GM06990 (cell line): ENCODE results near the gene IMPA2.

Source experiments
- DNase-seq: peaks from one replicate; pipeline ENCODE4 v3.0.0-alpha.2; 2011; ENCODE audit not compliant: insufficient read length; ENCODE audit errors: extremely low read depth
- H3K27me3 ChIP-seq: replicated peaks from 2 replicates; pipeline ENCODE4 v1.6.0; 2011; ENCODE audit warnings: low read length; ENCODE audit not compliant: control insufficient read depth, insufficient read depth
- H3K36me3 ChIP-seq: 2 replicates; pipeline ENCODE4 v1.5.1; 2011; ENCODE audit warnings: low read length; ENCODE audit not compliant: control insufficient read depth, insufficient read depth
- H3K4me3 ChIP-seq: replicated peaks from 2 replicates; pipeline ENCODE4 v1.5.1; 2011; ENCODE audit warnings: low read depth, mild to moderate bottlenecking, control low read depth, low read length
- CTCF ChIP-seq: IDR thresholded peaks from 2 replicates; pipeline ENCODE4 v1.5.1; 2011; ENCODE audit warnings: low read length, control low read depth, mild to moderate bottlenecking, inconsistent platforms; ENCODE audit not compliant: insufficient read depth, poor library complexity, severe bottlenecking

The IMPA2 gene

GRCh38 chr18:12013186-12013916, 32.0 kb downstream of the IMPA2 start:
- Histone ChIP-seq H3K27me3 (no peaks in the 10 kb centered on the region), H3K4me3 (no peak overlapping the region), H3K36me3 (no peaks in the 10 kb centered on the region)
- DNase-seq = no peak
- no peak for TF ChIP-seq CTCF

GRCh38 chr18:12014086-12014485, 32.8 kb downstream of the IMPA2 start:
- DNase-seq = no peak
- Histone ChIP-seq H3K27me3 (no peaks in the 10 kb centered on the region), H3K4me3 (no peak overlapping the region), H3K36me3 (no peaks in the 10 kb centered on the region)
- no peak for TF ChIP-seq CTCF

- no peaks in the 10 kb centered on the region for H3K36me3 ChIP-seq
- no peak for DNase-seq
- H3K27me3 ChIP-seq = no peaks in the 10 kb centered on the region
- TF ChIP-seq CTCF = no peak
- no peak overlapping the region for H3K4me3 ChIP-seq
Observed at GRCh38 chr18:12014521-12015415, 33.5 kb downstream of the IMPA2 start.

GRCh38 chr18:12015416-12016062, 34.2 kb downstream of the IMPA2 start:
- H3K27me3 ChIP-seq = no peaks in the 10 kb centered on the region
- DNase-seq = no peak
- no peaks in the 10 kb centered on the region for H3K36me3 ChIP-seq
- TF ChIP-seq CTCF = no peak
- H3K4me3 ChIP-seq = no peak overlapping the region

GRCh38 chr18:12017081-12017480, 35.8 kb downstream of the IMPA2 start:
- no peak for DNase-seq
- no peaks in the 10 kb centered on the region for H3K36me3 ChIP-seq
- no peak for TF ChIP-seq CTCF
- no peaks in the 10 kb centered on the region for H3K27me3 ChIP-seq
- no peak overlapping the region for H3K4me3 ChIP-seq
